PFSK-1 (cell line): ENCODE data around the gene OR10H1.

Experiments used
- FOXP2 ChIP-seq: optimal IDR thresholded peaks from 2 replicates; pipeline ENCODE3; 2011; ENCODE audit warnings: borderline replicate concordance, control low read depth, inconsistent platforms; ENCODE audit not compliant: insufficient read depth; ENCODE audit errors: extremely low read length, extremely low read depth
- SIN3A ChIP-seq: IDR thresholded peaks from 2 replicates; pipeline ENCODE4 v1.6.1; 2012; ENCODE audit warnings: mild to moderate bottlenecking, low read length, moderate library complexity, borderline replicate concordance; ENCODE audit not compliant: insufficient read depth
- TAF1 ChIP-seq: IDR thresholded peaks from 2 replicates; pipeline ENCODE4 v1.6.1; 2012; ENCODE audit warnings: low read length, control low read depth, borderline replicate concordance; ENCODE audit not compliant: insufficient read depth

DNA sequence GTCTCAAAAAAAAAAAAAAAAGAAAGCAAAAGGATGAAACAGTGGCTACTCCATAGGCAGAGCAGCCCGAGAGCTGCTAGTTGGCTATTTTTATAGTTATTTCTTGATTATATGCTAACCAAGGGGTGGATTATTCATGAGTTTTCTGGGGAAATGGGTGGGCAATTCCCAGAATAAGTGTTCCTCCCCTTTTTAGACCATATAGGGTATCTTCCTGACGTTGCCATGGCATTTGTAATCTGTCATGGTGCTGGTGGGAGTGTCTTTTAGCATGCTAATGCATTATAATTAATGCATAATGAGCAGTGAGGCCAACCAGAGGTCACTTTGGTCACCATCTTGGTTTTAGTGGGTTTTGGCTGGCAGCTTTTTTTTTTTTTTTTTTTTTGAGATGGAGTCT lies 25.4 kb upstream of the OR10H1 start:
- TF ChIP-seq SIN3A: no peak
- TF ChIP-seq FOXP2: no peak
- TF ChIP-seq TAF1: no peak
